ENCODE measurements around the gene SPATA9.

DNA sequence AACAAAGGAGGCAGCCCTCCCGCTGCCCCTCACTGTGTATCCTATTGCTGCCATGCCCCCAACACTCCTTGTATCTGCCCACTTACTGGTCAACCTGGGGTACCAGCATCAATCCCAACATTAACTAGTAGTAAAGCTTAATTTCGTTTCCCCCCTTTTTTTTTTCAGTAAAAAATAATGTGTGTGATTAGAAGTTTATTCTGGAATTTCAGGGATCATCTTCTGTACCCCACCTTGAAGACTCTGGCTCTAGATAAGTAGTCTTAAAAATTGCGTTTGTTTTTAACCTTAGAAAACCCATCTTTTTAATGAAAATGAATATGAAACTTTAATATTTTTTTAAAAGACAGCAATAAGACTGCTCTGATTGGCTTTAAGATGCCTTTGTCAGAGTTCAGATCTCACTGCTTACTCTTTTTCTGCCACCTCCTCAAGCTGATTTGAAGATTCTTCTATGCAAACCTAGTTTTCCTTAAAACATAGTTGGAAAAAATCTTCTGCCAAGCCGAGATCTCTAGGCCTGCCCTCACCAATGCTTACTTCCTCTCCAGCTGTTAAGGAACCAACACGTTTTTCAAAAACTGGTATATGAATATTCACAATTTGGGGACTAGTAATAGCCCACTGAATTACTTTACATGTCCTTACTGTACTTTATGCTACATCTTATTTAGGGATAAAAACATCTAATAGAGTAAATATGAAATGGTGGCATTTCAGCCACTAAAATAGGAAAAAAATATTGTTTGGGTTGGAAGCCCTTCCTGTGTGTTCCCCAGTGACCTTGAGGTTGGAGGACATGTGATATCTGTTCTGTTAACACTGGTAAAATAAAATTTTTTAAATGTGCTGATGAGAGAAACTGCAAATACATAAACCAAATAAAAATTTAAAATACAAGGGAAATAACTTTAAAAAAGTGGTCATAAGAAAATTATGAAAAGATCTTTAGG, 44.3 kb upstream of the SPATA9 start:
- TF ChIP-seq KLF13 (CRISPR knock-in tag; IDR thresholded peaks at IDR 0.05) (no peak), ZNF674 (CRISPR knock-in tag; IDR thresholded peaks at IDR 0.05; ENCODE audit: low read depth) (no peak), MEF2D (CRISPR knock-in tag; IDR thresholded peaks at IDR 0.05) (no peak), ONECUT2 (CRISPR knock-in tag; IDR thresholded peaks at IDR 0.05) (no peak), CREB1 (IDR thresholded peaks at IDR 0.05) (no peak), CREB1 (CRISPR knock-in tag; IDR thresholded peaks at IDR 0.05) (no peak), NR2C2 (CRISPR knock-in tag; IDR thresholded peaks at IDR 0.05; ENCODE audit: borderline replicate concordance) (no peak), YY1 (IDR thresholded peaks at IDR 0.05; ENCODE audit: insufficient read depth, insufficient replicate concordance, low read depth, low read length) (no peak), ZNF30 (CRISPR knock-in tag; IDR thresholded peaks at IDR 0.05) (no peak), EZH2 (conservative IDR thresholded peaks at IDR 0.05; ENCODE audit: low read depth, low read length) (no peak)
- TF ChIP-seq, protein P1, sequence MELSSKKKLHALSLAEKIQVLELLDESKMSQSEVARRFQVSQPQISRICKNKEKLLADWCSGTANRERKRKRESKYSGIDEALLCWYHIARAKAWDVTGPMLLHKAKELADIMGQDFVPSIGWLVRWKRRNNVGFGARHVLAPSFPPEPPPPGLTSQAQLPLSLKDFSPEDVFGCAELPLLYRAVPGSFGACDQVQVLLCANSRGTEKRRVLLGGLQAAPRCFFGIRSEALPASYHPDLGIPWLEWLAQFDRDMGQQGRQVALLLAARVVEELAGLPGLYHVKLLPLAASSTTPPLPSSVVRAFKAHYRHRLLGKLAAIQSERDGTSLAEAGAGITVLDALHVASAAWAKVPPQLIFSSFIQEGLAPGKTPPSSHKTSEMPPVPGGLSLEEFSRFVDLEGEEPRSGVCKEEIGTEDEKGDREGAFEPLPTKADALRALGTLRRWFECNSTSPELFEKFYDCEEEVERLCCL (CRISPR knock-in tag; IDR thresholded peaks at IDR 0.05; ENCODE audit: borderline replicate concordance) = no peak
- TF ChIP-seq, protein P2, sequence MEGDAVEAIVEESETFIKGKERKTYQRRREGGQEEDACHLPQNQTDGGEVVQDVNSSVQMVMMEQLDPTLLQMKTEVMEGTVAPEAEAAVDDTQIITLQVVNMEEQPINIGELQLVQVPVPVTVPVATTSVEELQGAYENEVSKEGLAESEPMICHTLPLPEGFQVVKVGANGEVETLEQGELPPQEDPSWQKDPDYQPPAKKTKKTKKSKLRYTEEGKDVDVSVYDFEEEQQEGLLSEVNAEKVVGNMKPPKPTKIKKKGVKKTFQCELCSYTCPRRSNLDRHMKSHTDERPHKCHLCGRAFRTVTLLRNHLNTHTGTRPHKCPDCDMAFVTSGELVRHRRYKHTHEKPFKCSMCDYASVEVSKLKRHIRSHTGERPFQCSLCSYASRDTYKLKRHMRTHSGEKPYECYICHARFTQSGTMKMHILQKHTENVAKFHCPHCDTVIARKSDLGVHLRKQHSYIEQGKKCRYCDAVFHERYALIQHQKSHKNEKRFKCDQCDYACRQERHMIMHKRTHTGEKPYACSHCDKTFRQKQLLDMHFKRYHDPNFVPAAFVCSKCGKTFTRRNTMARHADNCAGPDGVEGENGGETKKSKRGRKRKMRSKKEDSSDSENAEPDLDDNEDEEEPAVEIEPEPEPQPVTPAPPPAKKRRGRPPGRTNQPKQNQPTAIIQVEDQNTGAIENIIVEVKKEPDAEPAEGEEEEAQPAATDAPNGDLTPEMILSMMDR (CRISPR knock-in tag; IDR thresholded peaks at IDR 0.05) = no peak
- TF ChIP-seq, protein P3, sequence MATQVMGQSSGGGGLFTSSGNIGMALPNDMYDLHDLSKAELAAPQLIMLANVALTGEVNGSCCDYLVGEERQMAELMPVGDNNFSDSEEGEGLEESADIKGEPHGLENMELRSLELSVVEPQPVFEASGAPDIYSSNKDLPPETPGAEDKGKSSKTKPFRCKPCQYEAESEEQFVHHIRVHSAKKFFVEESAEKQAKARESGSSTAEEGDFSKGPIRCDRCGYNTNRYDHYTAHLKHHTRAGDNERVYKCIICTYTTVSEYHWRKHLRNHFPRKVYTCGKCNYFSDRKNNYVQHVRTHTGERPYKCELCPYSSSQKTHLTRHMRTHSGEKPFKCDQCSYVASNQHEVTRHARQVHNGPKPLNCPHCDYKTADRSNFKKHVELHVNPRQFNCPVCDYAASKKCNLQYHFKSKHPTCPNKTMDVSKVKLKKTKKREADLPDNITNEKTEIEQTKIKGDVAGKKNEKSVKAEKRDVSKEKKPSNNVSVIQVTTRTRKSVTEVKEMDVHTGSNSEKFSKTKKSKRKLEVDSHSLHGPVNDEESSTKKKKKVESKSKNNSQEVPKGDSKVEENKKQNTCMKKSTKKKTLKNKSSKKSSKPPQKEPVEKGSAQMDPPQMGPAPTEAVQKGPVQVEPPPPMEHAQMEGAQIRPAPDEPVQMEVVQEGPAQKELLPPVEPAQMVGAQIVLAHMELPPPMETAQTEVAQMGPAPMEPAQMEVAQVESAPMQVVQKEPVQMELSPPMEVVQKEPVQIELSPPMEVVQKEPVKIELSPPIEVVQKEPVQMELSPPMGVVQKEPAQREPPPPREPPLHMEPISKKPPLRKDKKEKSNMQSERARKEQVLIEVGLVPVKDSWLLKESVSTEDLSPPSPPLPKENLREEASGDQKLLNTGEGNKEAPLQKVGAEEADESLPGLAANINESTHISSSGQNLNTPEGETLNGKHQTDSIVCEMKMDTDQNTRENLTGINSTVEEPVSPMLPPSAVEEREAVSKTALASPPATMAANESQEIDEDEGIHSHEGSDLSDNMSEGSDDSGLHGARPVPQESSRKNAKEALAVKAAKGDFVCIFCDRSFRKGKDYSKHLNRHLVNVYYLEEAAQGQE (IDR thresholded peaks at IDR 0.05; ENCODE audit: borderline replicate concordance in 1 of 2, low read depth in 1 of 2, low read length in 2 of 2) = no peak
- TF ChIP-seq, protein P4, sequence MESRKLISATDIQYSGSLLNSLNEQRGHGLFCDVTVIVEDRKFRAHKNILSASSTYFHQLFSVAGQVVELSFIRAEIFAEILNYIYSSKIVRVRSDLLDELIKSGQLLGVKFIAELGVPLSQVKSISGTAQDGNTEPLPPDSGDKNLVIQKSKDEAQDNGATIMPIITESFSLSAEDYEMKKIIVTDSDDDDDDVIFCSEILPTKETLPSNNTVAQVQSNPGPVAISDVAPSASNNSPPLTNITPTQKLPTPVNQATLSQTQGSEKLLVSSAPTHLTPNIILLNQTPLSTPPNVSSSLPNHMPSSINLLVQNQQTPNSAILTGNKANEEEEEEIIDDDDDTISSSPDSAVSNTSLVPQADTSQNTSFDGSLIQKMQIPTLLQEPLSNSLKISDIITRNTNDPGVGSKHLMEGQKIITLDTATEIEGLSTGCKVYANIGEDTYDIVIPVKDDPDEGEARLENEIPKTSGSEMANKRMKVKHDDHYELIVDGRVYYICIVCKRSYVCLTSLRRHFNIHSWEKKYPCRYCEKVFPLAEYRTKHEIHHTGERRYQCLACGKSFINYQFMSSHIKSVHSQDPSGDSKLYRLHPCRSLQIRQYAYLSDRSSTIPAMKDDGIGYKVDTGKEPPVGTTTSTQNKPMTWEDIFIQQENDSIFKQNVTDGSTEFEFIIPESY (CRISPR knock-in tag; IDR thresholded peaks at IDR 0.05) = no peak
